Fibroblast of the aortic adventitia (primary cell): Measurements from ENCODE around the gene GRB10. TPM values are rescaled to one million over a fixed set of nuclear protein-coding genes. Genes with fewer than 3 reads are reported as not detected.

Source experiments
- DNase-seq: peaks from one replicate; pipeline ENCODE4 v3.0.0-alpha.2; 2010; ENCODE audit warnings: low read depth
- H3K4me3 ChIP-seq: 2 replicates; pipeline ENCODE4 v1.5.1; 2011; ENCODE audit warnings: low read depth, mild to moderate bottlenecking, control low read depth, low read length, moderate library complexity
- CTCF ChIP-seq: IDR thresholded peaks from 2 replicates; pipeline ENCODE4 v1.5.1; 2011; ENCODE audit warnings: mild to moderate bottlenecking, low read length, control low read depth, inconsistent platforms; ENCODE audit not compliant: insufficient read depth
- total RNA-seq: library from RNA; depleted of rRNA; stranded (reverse); fragments of >200 nt; gene quantifications from 2 replicates; pipeline ENCODE4 v1.2.3, GENCODE V29; 2012; ENCODE audit warnings: low replicate concordance

GRB10 gene
- total RNA-seq, 1 donor, result 39.1 TPM

GRCh38 chr7:50631100-50631499, 151.6 kb downstream of the GRB10 start:
- H3K4me3 ChIP-seq, result no peak overlapping the region
- DNase-seq, result no peak
- TF ChIP-seq CTCF, result no peak

GRCh38 chr7:50629238-50629901, 153.3 kb downstream of the GRB10 start:
- TF ChIP-seq CTCF, result no peak
- no peak for DNase-seq
- no peak overlapping the region for H3K4me3 ChIP-seq

GRCh38 chr7:50628434-50629084, 154.1 kb downstream of the GRB10 start:
- no peak for DNase-seq
- no peak for TF ChIP-seq CTCF
- H3K4me3 ChIP-seq, result no peak overlapping the region

- DNase-seq, result no peak
- TF ChIP-seq CTCF, result no peak
- no peak overlapping the region for H3K4me3 ChIP-seq
These were observed 154.8 kb downstream of the GRB10 start for GRCh38 chr7:50627824-50628361.

GRCh38 chr7:50626286-50626685, 156.4 kb downstream of the GRB10 start:
- H3K4me3 ChIP-seq, result no peak overlapping the region
- TF ChIP-seq CTCF, result no peak
- no peak for DNase-seq

- TF ChIP-seq CTCF, result no peak
- DNase-seq, result no peak
- H3K4me3 ChIP-seq, result no peak overlapping the region
These were observed 157.3 kb downstream of the GRB10 start for GRCh38 chr7:50625360-50625759.
